Suprapubic skin (tissue), 3 donors: Measurements from ENCODE around the gene ARMH3.

Experiments used
- POLR2AphosphoS5 ChIP-seq, 3 donors: sonication (generic); formaldehyde crosslinking; IDR thresholded peaks; one replicate each; pipeline ENCODE4 v1.6.1; 2017; ENCODE audit warnings: antibody characterized with exemption in 3 of 3
- TF ChIP-seq, protein P1 (sequence below), 2 donors: fragments of 200-600 bp in 1 of 2; fragments of 450-650 bp in 1 of 2; sonication (generic) in 1 of 2; IDR thresholded peaks; one replicate each; pipeline ENCODE4 v1.5.1; 2016 to 2019; ENCODE audit warnings: antibody characterized with exemption in 2 of 2, mild to moderate bottlenecking in 1 of 2, moderate library complexity in 1 of 2

DNA sequence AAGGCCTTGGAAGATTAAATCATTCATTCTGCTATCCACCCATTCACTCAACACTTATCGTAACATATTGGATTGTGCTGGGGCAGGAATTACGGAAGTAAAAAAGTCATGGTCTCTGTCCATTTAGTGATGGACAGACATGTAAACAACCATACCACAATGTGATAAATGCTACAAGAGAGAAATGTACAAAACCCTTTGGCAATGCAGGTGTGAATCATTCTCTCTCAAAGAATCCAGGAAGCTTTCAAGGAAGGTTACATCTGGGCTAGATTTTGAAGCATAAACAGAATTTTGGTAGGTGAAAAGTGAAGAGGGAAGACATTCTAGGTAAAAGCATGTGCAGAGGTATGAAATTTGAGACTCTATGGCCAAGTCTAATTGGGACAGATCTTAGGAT is 150.7 kb downstream of the ARMH3 start:
- TF ChIP-seq POLR2AphosphoS5 (IDR thresholded peaks at IDR 0.05), result no peak
- TF ChIP-seq, protein P1, sequence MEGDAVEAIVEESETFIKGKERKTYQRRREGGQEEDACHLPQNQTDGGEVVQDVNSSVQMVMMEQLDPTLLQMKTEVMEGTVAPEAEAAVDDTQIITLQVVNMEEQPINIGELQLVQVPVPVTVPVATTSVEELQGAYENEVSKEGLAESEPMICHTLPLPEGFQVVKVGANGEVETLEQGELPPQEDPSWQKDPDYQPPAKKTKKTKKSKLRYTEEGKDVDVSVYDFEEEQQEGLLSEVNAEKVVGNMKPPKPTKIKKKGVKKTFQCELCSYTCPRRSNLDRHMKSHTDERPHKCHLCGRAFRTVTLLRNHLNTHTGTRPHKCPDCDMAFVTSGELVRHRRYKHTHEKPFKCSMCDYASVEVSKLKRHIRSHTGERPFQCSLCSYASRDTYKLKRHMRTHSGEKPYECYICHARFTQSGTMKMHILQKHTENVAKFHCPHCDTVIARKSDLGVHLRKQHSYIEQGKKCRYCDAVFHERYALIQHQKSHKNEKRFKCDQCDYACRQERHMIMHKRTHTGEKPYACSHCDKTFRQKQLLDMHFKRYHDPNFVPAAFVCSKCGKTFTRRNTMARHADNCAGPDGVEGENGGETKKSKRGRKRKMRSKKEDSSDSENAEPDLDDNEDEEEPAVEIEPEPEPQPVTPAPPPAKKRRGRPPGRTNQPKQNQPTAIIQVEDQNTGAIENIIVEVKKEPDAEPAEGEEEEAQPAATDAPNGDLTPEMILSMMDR (IDR thresholded peaks at IDR 0.05), result no peak
